Measurements from ENCODE around the gene LRRC18. TPM values are rescaled to one million over a fixed set of nuclear protein-coding genes. Genes with fewer than 3 reads are reported as not detected.
A peak's percentile ranks its signal among the peaks of the same experiment; 100 is the strongest.

Gene LRRC18
- total RNA-seq, 4 donors from 2014 or later: not detected

GRCh38 chr10:48902096-48902495 lies 37.5 kb downstream of the LRRC18 start:
- WGBS, 2 donors (ENCODE audit: low coverage in 1 of 2): 87 to 90% methylated on average over 3 to 4 of the region's 7 CpGs
- Histone ChIP-seq H3K27ac (no peak overlapping the region), H3K4me1 (peaks cover 0 to under 1% (median 0%) of the 10 kb centered on the region in 3 donors), H3K36me3 (no peaks in the 10 kb centered on the region), H3K4me3 (no peak overlapping the region), H3K27me3 (peaks cover 3% of the 10 kb centered on the region), H3K9me3 (peaks cover 0 to 5% (median 0%) of the 10 kb centered on the region in 3 donors)
- no peak for TF ChIP-seq EP300 (IDR thresholded peaks at IDR 0.05)
- TF ChIP-seq POLR2AphosphoS5 (IDR thresholded peaks at IDR 0.05): no peak
- no peak for TF ChIP-seq CTCF (IDR thresholded peaks at IDR 0.05)
- no peak for TF ChIP-seq POLR2A (IDR thresholded peaks at IDR 0.05)
- no peak for ATAC-seq

GRCh38 chr10:48901319-48901718 lies 38.3 kb downstream of the LRRC18 start:
- no CpG with 5 or more reads among the region's 5 CpGs for WGBS, 2 donors (ENCODE audit: low coverage in 1 of 2)
- Histone ChIP-seq H3K9me3 (peaks cover 0 to 5% (median 0%) of the 10 kb centered on the region in 3 donors), H3K27ac (peak overlapping the region in 1 of 4 donors; percentile 14), H3K36me3 (no peaks in the 10 kb centered on the region), H3K27me3 (peaks cover 3% of the 10 kb centered on the region), H3K4me1 (peaks cover 0 to 8% (median 0%) of the 10 kb centered on the region in 3 donors), H3K4me3 (no peak overlapping the region)
- TF ChIP-seq EP300 (IDR thresholded peaks at IDR 0.05): no peak
- TF ChIP-seq POLR2AphosphoS5 (IDR thresholded peaks at IDR 0.05): no peak
- TF ChIP-seq CTCF (IDR thresholded peaks at IDR 0.05): no peak
- no peak for TF ChIP-seq POLR2A (IDR thresholded peaks at IDR 0.05)
- ATAC-seq: no peak

- Histone ChIP-seq H3K4me1 (peaks cover 0 to 16% (median 0%) of the 10 kb centered on the region in 3 donors), H3K4me3 (no peak overlapping the region), H3K27me3 (peaks cover 3% of the 10 kb centered on the region), H3K9me3 (peaks cover 0 to 5% (median 0%) of the 10 kb centered on the region in 3 donors), H3K27ac (peak overlapping the region in 1 of 4 donors; percentile 14), H3K36me3 (no peaks in the 10 kb centered on the region)
- TF ChIP-seq EP300 (IDR thresholded peaks at IDR 0.05): no peak
- TF ChIP-seq POLR2AphosphoS5 (IDR thresholded peaks at IDR 0.05): no peak
- no peak for TF ChIP-seq CTCF (IDR thresholded peaks at IDR 0.05)
- no peak for TF ChIP-seq POLR2A (IDR thresholded peaks at IDR 0.05)
- no peak for ATAC-seq
- WGBS, 2 donors (ENCODE audit: low coverage in 1 of 2): 53 to 80% methylated on average over 2 of the region's 2 CpGs
These were observed 39.3 kb downstream of the LRRC18 start for GRCh38 chr10:48900371-48900801.

GRCh38 chr10:48899781-48900180 lies 39.9 kb downstream of the LRRC18 start:
- Histone ChIP-seq H3K36me3 (no peaks in the 10 kb centered on the region), H3K27me3 (peaks cover 3% of the 10 kb centered on the region), H3K4me3 (no peak overlapping the region), H3K9me3 (peaks cover 0 to 5% (median 0%) of the 10 kb centered on the region in 3 donors), H3K27ac (no peak overlapping the region), H3K4me1 (peaks cover 0 to 16% (median 0%) of the 10 kb centered on the region in 3 donors)
- no peak for ATAC-seq
- WGBS, 2 donors (ENCODE audit: low coverage in 1 of 2): 86 to 93% methylated on average over 1 to 3 of the region's 8 CpGs
- TF ChIP-seq CTCF (IDR thresholded peaks at IDR 0.05) (no peak), POLR2AphosphoS5 (IDR thresholded peaks at IDR 0.05) (no peak), POLR2A (IDR thresholded peaks at IDR 0.05) (no peak), EP300 (IDR thresholded peaks at IDR 0.05) (no peak)

- ATAC-seq: no peak
- Histone ChIP-seq H3K4me3 (no peak overlapping the region), H3K9me3 (peaks cover 0 to 5% (median 0%) of the 10 kb centered on the region in 3 donors), H3K4me1 (peaks cover 0 to 16% (median 0%) of the 10 kb centered on the region in 3 donors), H3K36me3 (no peaks in the 10 kb centered on the region), H3K27ac (no peak overlapping the region), H3K27me3 (no peaks in the 10 kb centered on the region)
- 80% methylated on average over 1 of the region's 1 CpG; no CpG with 5 or more reads in 1 of the 2 donors for whole genome bisulfite sequencing, 2 donors (ENCODE audit: low coverage in 1 of 2)
- no peak for TF ChIP-seq POLR2A (IDR thresholded peaks at IDR 0.05)
These were observed 41.2 kb downstream of the LRRC18 start for GRCh38 chr10:48898426-48898825.

All from gastroesophageal sphincter (tissue), 4 donors.